Lung (tissue), 12 donors: ENCODE measurements around the gene ABLIM2. TPM values are rescaled to one million over a fixed set of nuclear protein-coding genes. Genes with fewer than 3 reads are reported as not detected.
"Not testable (repeated sequence)": the region's sequence is repeated elsewhere in the genome, so short reads cannot be mapped to it uniquely, and the experiment has no call there.

Experiments used
- ATAC-seq: fragments of 200-7000 bp; cut with Tn5 transposase; one replicate; pipeline ENCODE4 v1.9.1; 2020; ENCODE audit warnings: moderate number of reproducible peaks; ENCODE audit not compliant: insufficient read depth, low FRiP score
- DNase-seq, 3 donors: peaks; one replicate each; pipeline ENCODE4 v3.0.0-alpha.2; 2013 to 2017
- H3K27ac ChIP-seq, 2 donors: one replicate each; pipeline ENCODE4 v1.5.1; 2013; ENCODE audit warnings: mild to moderate bottlenecking in 2 of 2, moderate library complexity in 2 of 2, control low read depth in 1 of 2, inconsistent platforms in 1 of 2, low read depth in 1 of 2, low read length in 1 of 2
- H3K27me3 ChIP-seq, 3 donors: one replicate each; pipeline ENCODE4 v1.5.1; 2013; ENCODE audit warnings: low read length in 2 of 3; ENCODE audit not compliant: control insufficient read depth in 3 of 3, insufficient read depth in 3 of 3
- H3K36me3 ChIP-seq, 4 donors: one replicate each; pipeline ENCODE4 v1.5.1; 2013; ENCODE audit warnings: low read length in 4 of 4, mild to moderate bottlenecking in 1 of 4, moderate library complexity in 1 of 4; ENCODE audit not compliant: control insufficient read depth in 4 of 4, insufficient read depth in 4 of 4
- H3K4me1 ChIP-seq, 5 donors: one replicate each; pipeline ENCODE4 v1.5.1; 2013; ENCODE audit warnings: low read length in 5 of 5, mild to moderate bottlenecking in 2 of 5, moderate library complexity in 1 of 5; ENCODE audit not compliant: control insufficient read depth in 5 of 5, insufficient read depth in 5 of 5
- H3K4me3 ChIP-seq: one replicate; pipeline ENCODE4 v1.5.1; 2013; ENCODE audit warnings: mild to moderate bottlenecking, control low read depth, moderate library complexity
- H3K9ac ChIP-seq, 2 donors: one replicate each; pipeline ENCODE4 v1.5.1; 2013; ENCODE audit warnings: low read length in 2 of 2, control low read depth in 1 of 2; ENCODE audit not compliant: insufficient read depth in 1 of 2
- H3K9me3 ChIP-seq, 4 donors: one replicate each; pipeline ENCODE4 v1.5.1; 2013; ENCODE audit warnings: low read length in 3 of 4, mild to moderate bottlenecking in 1 of 4, moderate library complexity in 1 of 4; ENCODE audit not compliant: control insufficient read depth in 4 of 4, insufficient read depth in 3 of 4
- CTCF ChIP-seq: IDR thresholded peaks from 2 replicates; pipeline ENCODE4 v1.5.1; 2012; ENCODE audit warnings: mild to moderate bottlenecking; ENCODE audit errors: control extremely low read depth, extremely low read depth
- WGBS, 2 donors: extraction: QIAGEN DNeasy Blood & Tissue Kit; methylation state at CpG; one replicate each; pipeline ENCODE4 v1.1.7; 2013; 5-methylcytosine and 5-hydroxymethylcytosine counted together
- polyA plus RNA-seq, 2 donors: library from polyadenylated mRNA; stranded (reverse); fragments of 200-250 nt; gene quantifications; one replicate each; pipeline ENCODE4 v1.2.1, GENCODE V29; 2013
- total RNA-seq, 2 donors: library from RNA; depleted of rRNA in 1 of 2; stranded (reverse); fragments of >200 nt in 1 of 2; gene quantifications; one replicate each; pipeline ENCODE4 v1.2.1, GENCODE V29; 2014 to 2021
- donor health status: control.
- donor health status: control.
- donor health status: Bipolar disorder and iron deficiency.
- donor health status: healthy.
- donor health status: DM: yes; HTN: yes; CAD: no.

ABLIM2 gene
- total and polyA plus RNA-seq, 4 donors, result 1.7 to 10.9 (median 5.2) TPM

- H3K9me3 ChIP-seq, result no peaks in the 10 kb centered on the region
- no peak overlapping the region for H3K27ac ChIP-seq
- no peak overlapping the region for H3K4me3 ChIP-seq
- no peak overlapping the region for H3K9ac ChIP-seq
- 84 to 85% methylated on average over 6 of the region's 6 CpGs for WGBS, 2 donors
- DNase-seq (no peak), ATAC-seq (no peak)
- peaks cover 0 to 3% (median 0%) of the 10 kb centered on the region in 3 donors for H3K27me3 ChIP-seq
- peaks cover 0 to 23% (median 2%) of the 10 kb centered on the region in 5 donors for H3K4me1 ChIP-seq
- TF ChIP-seq CTCF, result no peak
- no peaks in the 10 kb centered on the region for H3K36me3 ChIP-seq
Observed at GRCh38 chr4:8140915-8141314, 17.7 kb downstream of the ABLIM2 start.

- H3K36me3 ChIP-seq, H3K4me3 ChIP-seq, H3K27me3 ChIP-seq, H3K27ac ChIP-seq, DNase-seq, H3K9ac ChIP-seq, ATAC-seq, H3K9me3 ChIP-seq: not testable (repeated sequence)
- H3K4me1 ChIP-seq, result peaks cover 0 to 13% (median 1%) of the 10 kb centered on the region in 5 donors
- 95 to 97% methylated on average over 5 of the region's 5 CpGs for WGBS, 2 donors
Observed at GRCh38 chr4:8139726-8140125, 18.9 kb downstream of the ABLIM2 start.

- Histone ChIP-seq H3K4me3 (no peak overlapping the region), H3K36me3 (no peaks in the 10 kb centered on the region), H3K27ac (no peak overlapping the region), H3K4me1 (peaks cover 0 to 8% (median 4%) of the 10 kb centered on the region in 5 donors), H3K9ac (no peak overlapping the region), H3K27me3 (no peaks in the 10 kb centered on the region), H3K9me3 (peaks cover 0 to 2% (median 0%) of the 10 kb centered on the region in 4 donors)
- DNase-seq (no peak), ATAC-seq (no peak)
- no peak for TF ChIP-seq CTCF
- WGBS, 2 donors, result 96 to 97% methylated on average over 19 of the region's 19 CpGs
Observed at GRCh38 chr4:8136972-8137710, 21.5 kb downstream of the ABLIM2 start.

GRCh38 chr4:8136529-8136928, 22.1 kb downstream of the ABLIM2 start:
- TF ChIP-seq CTCF, result no peak
- Histone ChIP-seq H3K36me3 (no peaks in the 10 kb centered on the region), H3K4me3 (no peak overlapping the region), H3K27ac (no peak overlapping the region), H3K9me3 (peaks cover 0 to 2% (median 0%) of the 10 kb centered on the region in 4 donors), H3K4me1 (peaks cover 0 to 8% (median 4%) of the 10 kb centered on the region in 5 donors), H3K9ac (no peak overlapping the region), H3K27me3 (no peaks in the 10 kb centered on the region)
- ATAC-seq (no peak), DNase-seq (no peak)
- WGBS, 2 donors, result 84 to 87% methylated on average over 12 of the region's 12 CpGs
